Neural progenitor cell (in vitro differentiated cells): ENCODE data around the gene MOB1A.

Experiments used
- EZH2phosphoT487 ChIP-seq: fragments of 200-600 bp; sonication (generic); IDR thresholded peaks from 2 replicates; pipeline ENCODE4 v1.6.1; 2017; ENCODE audit warnings: antibody characterized with exemption
- TF ChIP-seq, protein P1 (sequence below): fragments of 200-600 bp; sonication (generic); IDR thresholded peaks from 2 replicates; pipeline ENCODE4 v1.5.1; 2017; ENCODE audit warnings: antibody characterized with exemption, mild to moderate bottlenecking

DNA sequence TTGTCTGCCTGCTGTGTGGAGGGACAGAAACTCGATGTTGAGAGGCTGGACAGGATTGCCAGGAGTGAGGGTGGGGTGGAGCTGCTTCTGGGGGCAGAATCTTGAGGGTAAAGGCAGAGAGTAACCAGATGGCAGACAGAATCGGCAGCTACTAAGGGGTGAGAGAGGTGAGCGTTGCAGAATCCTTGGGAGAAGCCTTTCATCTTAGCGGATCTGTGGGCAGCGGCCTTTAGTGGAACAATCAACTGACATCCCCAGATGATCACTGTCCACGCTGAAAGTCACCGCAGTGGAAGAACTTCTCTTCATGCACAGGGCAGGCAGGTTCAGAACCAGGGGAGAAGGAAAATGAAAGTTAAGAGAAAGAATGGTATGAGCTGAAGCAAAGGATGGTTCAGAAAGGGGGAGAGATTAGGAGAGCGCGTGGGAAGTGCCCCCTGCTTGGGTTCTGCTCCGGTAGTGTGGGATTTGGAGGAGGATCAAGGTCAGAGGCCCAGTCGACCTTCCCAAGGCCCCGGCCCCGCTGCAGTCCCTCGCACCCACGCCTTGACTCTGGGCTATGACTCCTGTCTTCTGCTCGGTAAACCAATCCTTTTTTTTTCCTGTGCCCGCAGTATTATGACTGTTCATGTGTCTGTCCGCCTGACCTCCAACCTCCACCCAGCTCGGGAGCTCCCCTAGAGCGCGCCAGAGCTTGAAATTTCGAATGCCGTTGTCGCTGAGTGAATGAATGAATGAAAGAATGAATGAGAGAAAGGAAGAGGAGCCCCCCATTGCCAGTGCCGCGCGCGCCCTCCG is 31.6 kb downstream of the MOB1A start:
- TF ChIP-seq, protein P1, sequence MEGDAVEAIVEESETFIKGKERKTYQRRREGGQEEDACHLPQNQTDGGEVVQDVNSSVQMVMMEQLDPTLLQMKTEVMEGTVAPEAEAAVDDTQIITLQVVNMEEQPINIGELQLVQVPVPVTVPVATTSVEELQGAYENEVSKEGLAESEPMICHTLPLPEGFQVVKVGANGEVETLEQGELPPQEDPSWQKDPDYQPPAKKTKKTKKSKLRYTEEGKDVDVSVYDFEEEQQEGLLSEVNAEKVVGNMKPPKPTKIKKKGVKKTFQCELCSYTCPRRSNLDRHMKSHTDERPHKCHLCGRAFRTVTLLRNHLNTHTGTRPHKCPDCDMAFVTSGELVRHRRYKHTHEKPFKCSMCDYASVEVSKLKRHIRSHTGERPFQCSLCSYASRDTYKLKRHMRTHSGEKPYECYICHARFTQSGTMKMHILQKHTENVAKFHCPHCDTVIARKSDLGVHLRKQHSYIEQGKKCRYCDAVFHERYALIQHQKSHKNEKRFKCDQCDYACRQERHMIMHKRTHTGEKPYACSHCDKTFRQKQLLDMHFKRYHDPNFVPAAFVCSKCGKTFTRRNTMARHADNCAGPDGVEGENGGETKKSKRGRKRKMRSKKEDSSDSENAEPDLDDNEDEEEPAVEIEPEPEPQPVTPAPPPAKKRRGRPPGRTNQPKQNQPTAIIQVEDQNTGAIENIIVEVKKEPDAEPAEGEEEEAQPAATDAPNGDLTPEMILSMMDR, result no peak
- no peak for TF ChIP-seq EZH2phosphoT487
